GM21447 (cell line): ENCODE data around the gene SPATA22.
"Not testable (repeated sequence)": the region's sequence is repeated elsewhere in the genome, so short reads cannot be mapped to it uniquely, and the experiment has no call there.

Source experiments
- ATAC-seq: cut with Tn5 transposase; IDR thresholded peaks from one replicate; pipeline ENCODE4 v1.9.1; 2021; ENCODE audit not compliant: unreplicated experiment

SPATA22 gene

GRCh38 chr17:3474212-3474611 is 2.6 kb upstream of the SPATA22 start:
- no peak for ATAC-seq

GRCh38 chr17:3472137-3472536 is 518 bp upstream of the SPATA22 start:
- no peak for ATAC-seq

- no peak for ATAC-seq
Measured at GRCh38 chr17:3469529-3469928, 2.1 kb downstream of the SPATA22 start.

- ATAC-seq = not testable (repeated sequence)
Measured at GRCh38 chr17:3466355-3466754, 5.3 kb downstream of the SPATA22 start.

GRCh38 chr17:3448059-3448665 is 23.5 kb downstream of the SPATA22 start:
- ATAC-seq = no peak

GRCh38 chr17:3447625-3448024 is 24.0 kb downstream of the SPATA22 start:
- no peak for ATAC-seq

GRCh38 chr17:3440451-3440850 is 31.2 kb downstream of the SPATA22 start:
- no peak for ATAC-seq

- no peak for ATAC-seq
Measured at GRCh38 chr17:3438368-3438767, 33.3 kb downstream of the SPATA22 start.

GRCh38 chr17:3433741-3434140 is 37.9 kb downstream of the SPATA22 start, which contains the start of gene OR1E2:
OR1E2 (minus strand) TSS chr17:3433841; CDS start chr17:3433841, 0 bp downstream.
- no peak for ATAC-seq

GRCh38 chr17:3433215-3433614 is 38.4 kb downstream of the SPATA22 start:
- ATAC-seq = not testable (repeated sequence)

GRCh38 chr17:3418222-3418621 is 53.4 kb downstream of the SPATA22 start:
- no peak for ATAC-seq

GRCh38 chr17:3415610-3416009 is 56.0 kb downstream of the SPATA22 start:
- ATAC-seq = no peak

- not testable (repeated sequence) for ATAC-seq
Measured at GRCh38 chr17:3412216-3412615, 59.4 kb downstream of the SPATA22 start.

- no peak for ATAC-seq
Measured at GRCh38 chr17:3411070-3411469, 60.5 kb downstream of the SPATA22 start, which contains the start of gene OR3A3. OR3A3 (plus strand) TSS chr17:3411370.

GRCh38 chr17:3403856-3404255 is 67.8 kb downstream of the SPATA22 start:
- ATAC-seq = not testable (repeated sequence)

GRCh38 chr17:3401786-3402185 is 69.8 kb downstream of the SPATA22 start:
- ATAC-seq = no peak

GRCh38 chr17:3400055-3400454 is 71.6 kb downstream of the SPATA22 start:
- ATAC-seq = no peak

- no peak for ATAC-seq
Measured at GRCh38 chr17:3398310-3398709, 73.3 kb downstream of the SPATA22 start, which contains the start of gene OR1E1. OR1E1 (minus strand) TSS chr17:3398410; CDS start chr17:3398410, 0 bp downstream.

GRCh38 chr17:3397801-3398200 is 73.8 kb downstream of the SPATA22 start:
- ATAC-seq = not testable (repeated sequence)
